Upper lobe of right lung (tissue), 1 donor: ENCODE data around the gene GUK1. TPM values are rescaled to one million over a fixed set of nuclear protein-coding genes. Genes with fewer than 3 reads are reported as not detected.

ENCODE experiments used
- ATAC-seq: fragments of 200-7000 bp; cut with Tn5 transposase; one replicate; pipeline ENCODE4 v1.9.1; 2020; ENCODE audit warnings: mild to moderate bottlenecking, moderate library complexity
- DNase-seq: peaks from one replicate; pipeline ENCODE4 v3.0.0-alpha.2; 2020
- H3K27ac ChIP-seq: fragments of 200-600 bp; one replicate; pipeline ENCODE4 v1.8.0; 2022
- H3K27me3 ChIP-seq: fragments of 200-600 bp; one replicate; pipeline ENCODE4 v1.8.0; 2022; ENCODE audit warnings: mild to moderate bottlenecking
- H3K36me3 ChIP-seq: fragments of 200-600 bp; one replicate; pipeline ENCODE4 v1.8.0; 2022
- H3K4me1 ChIP-seq: fragments of 200-600 bp; one replicate; pipeline ENCODE4 v1.8.0; 2022
- H3K4me3 ChIP-seq: fragments of 200-600 bp; one replicate; pipeline ENCODE4 v1.8.0; 2022; ENCODE audit warnings: mild to moderate bottlenecking
- H3K9me3 ChIP-seq: fragments of 200-600 bp; one replicate; pipeline ENCODE4 v1.8.0; 2022
- intact Hi-C: fragments of 100-400 bp; cut with DNase I; formaldehyde crosslinking; loops from one replicate; pipeline ENCODE4 v1.11.0; 2022
- total RNA-seq: library from RNA; stranded (reverse); fragmentation: NEBNext Ultra II Directional; extraction: Animal tissue kit (Norgen Biotek cat#: 25700); gene quantifications from one replicate; pipeline ENCODE4 v1.2.1, GENCODE V29; 2021
- TF ChIP-seq, protein P1 (sequence below): fragments of 200-600 bp; IDR thresholded peaks from one replicate; pipeline ENCODE4 v1.8.0; 2022; ENCODE audit warnings: antibody characterized with exemption
- donor health status: DM: no; HTN: yes; CAD: no; lungs with severe emphysema.

Gene GUK1
- total RNA-seq, 1 donor from 2014 or later, result 203 TPM

DNA sequence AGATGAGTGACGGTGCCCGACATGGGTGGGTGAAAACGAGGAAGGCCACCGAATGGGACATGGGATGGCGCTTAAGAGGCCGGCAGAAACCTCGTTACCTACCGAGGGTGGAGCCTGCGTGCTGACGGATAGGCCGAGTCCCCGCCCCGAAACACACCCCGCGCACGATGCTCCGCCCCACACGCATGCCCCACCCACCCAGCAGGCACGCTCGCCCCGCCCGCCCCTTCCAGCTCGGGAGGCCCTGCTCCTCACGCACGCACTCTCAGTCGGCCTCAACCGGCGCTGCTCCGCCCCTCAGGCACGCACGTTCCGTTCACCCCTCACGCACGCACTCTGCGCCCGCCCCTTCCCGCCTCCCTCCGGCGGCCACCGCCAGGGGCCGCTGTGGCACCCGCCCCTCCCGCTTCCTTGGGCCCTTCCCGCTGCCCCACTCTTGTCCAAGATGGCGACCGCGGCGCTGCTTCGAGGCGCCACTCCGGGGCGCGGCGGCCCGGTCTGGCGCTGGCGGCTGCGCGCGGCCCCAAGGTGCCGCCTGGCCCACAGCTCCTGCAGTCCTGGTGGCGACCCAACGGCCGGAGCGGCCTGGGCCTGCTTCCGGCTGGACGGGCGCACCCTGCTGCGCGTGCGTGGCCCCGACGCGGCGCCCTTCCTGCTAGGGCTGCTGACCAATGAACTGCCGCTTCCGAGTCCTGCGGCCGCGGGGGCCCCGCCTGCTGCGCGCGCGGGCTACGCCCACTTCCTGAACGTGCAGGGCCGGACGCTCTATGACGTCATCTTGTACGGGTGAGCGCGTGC, 25.5 kb downstream of the GUK1 start, which contains the start of gene IBA57:
IBA57 (plus strand) TSS at position 433 of the 798 bp plus-strand sequence; CDS start at position 446, 13 bp downstream.
- intact Hi-C loops, result no loop called here
- TF ChIP-seq, protein P1, sequence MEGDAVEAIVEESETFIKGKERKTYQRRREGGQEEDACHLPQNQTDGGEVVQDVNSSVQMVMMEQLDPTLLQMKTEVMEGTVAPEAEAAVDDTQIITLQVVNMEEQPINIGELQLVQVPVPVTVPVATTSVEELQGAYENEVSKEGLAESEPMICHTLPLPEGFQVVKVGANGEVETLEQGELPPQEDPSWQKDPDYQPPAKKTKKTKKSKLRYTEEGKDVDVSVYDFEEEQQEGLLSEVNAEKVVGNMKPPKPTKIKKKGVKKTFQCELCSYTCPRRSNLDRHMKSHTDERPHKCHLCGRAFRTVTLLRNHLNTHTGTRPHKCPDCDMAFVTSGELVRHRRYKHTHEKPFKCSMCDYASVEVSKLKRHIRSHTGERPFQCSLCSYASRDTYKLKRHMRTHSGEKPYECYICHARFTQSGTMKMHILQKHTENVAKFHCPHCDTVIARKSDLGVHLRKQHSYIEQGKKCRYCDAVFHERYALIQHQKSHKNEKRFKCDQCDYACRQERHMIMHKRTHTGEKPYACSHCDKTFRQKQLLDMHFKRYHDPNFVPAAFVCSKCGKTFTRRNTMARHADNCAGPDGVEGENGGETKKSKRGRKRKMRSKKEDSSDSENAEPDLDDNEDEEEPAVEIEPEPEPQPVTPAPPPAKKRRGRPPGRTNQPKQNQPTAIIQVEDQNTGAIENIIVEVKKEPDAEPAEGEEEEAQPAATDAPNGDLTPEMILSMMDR, result peak; percentile 87

DNA sequence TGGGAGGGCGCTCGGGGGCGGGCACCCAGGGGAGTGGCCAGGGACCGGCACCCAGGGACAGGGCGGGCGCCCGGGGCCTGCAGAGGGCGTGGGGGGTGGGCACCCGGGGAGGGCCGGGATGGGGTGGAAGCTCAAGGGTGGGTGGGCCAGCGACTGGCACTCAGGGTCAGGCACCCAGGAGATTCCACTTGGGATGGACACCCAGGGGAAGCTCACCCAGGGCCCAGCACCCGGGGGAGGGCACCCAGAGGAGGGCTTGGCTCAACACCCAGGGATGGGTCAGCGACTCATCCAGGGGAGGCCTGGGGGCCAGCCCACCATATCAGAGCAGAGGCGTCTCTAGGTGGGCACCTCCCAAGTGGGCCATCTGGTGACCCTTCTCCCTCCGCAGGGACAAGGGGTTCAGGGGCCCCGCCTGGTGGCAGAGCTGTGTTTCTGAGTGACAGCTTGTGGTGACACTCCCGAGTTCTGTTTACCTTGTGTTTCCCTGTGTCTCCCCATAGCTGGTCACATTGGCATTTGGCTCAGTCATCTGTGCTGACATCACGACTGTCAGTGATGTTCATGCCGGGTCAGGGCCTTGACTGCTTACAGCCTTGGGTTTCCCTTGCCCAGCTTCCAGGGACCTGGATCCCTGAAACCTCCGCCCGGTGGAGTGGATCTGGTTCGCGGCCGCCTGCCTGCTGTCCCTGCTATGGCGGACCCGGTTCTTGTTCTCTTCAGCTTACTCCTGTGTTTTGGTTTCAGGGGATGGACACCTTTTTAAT, 26.3 kb downstream of the GUK1 start:
- intact Hi-C loops, result no loop called here
- H3K4me3 ChIP-seq, result peak overlapping the region; percentile 78
- ATAC-seq (peak; percentile 7), DNase-seq (no peak)
- H3K27ac ChIP-seq, result peak overlapping the region; percentile 99
- peaks cover 26% of the 10 kb centered on the region for H3K4me1 ChIP-seq
- TF ChIP-seq, protein P1, result peak; percentile 44
- H3K36me3 ChIP-seq, result no peaks in the 10 kb centered on the region
- H3K27me3 ChIP-seq, result no peaks in the 10 kb centered on the region
- no peaks in the 10 kb centered on the region for H3K9me3 ChIP-seq

More for the DNA sequence above, 25.5 kb downstream of the GUK1 start, which contains the start of gene IBA57:
- DNase-seq, result peak; percentile 100
- H3K4me3 ChIP-seq, result peak within 1 kb of the TSS; percentile 78
- H3K27me3 ChIP-seq, result no peaks in the 10 kb centered on the region
- H3K9me3 ChIP-seq, result no peaks in the 10 kb centered on the region
- H3K36me3 ChIP-seq, result no peaks in the 10 kb centered on the region
- peak; percentile 92 for ATAC-seq
- peaks cover 26% of the 10 kb centered on the region for H3K4me1 ChIP-seq
- H3K27ac ChIP-seq, result peak within 1 kb of the TSS; percentile 99

DNA sequence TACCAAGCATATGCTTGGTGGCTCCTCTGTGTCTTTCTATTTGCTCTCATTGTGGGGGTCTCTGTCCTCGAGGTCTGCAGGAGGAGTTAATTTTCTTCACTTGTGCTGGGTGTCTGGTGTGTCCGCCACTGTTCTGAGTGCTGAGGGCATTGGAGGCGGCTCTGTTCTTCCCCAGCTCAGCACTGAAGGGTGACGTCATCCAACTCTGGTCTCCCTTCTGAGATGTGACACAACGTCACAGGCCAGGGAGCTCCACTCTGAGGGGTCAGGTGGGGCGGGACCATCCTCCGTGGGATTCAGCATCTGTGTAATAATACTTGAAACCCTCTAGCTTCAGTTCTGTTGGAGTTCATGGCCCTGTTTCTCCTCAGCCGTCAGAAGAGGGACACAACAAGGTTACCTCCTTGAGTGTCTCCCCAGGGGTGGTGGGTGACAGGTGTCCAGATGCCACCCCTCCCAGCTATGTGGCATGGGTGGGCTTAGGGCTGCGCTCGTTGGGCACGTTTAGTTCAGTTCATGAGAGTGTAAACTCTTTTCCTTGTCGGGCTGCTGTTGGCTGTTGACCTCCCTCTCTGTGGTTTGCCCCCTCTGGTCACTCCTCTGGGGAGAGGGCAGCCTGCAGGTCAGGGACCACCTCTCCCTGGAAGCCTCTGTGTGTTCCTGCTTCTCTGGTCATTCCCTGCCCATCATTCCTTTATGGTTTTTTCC, 28.6 kb downstream of the GUK1 start:
- H3K36me3 ChIP-seq, result no peaks in the 10 kb centered on the region
- H3K4me3 ChIP-seq, result no peak overlapping the region
- no peaks in the 10 kb centered on the region for H3K9me3 ChIP-seq
- H3K27me3 ChIP-seq, result no peaks in the 10 kb centered on the region
- H3K27ac ChIP-seq, result no peak overlapping the region
- H3K4me1 ChIP-seq, result peaks cover 6% of the 10 kb centered on the region
- intact Hi-C loops, result no loop called here
- ATAC-seq (no peak), DNase-seq (no peak)
- TF ChIP-seq, protein P1, result no peak

DNA sequence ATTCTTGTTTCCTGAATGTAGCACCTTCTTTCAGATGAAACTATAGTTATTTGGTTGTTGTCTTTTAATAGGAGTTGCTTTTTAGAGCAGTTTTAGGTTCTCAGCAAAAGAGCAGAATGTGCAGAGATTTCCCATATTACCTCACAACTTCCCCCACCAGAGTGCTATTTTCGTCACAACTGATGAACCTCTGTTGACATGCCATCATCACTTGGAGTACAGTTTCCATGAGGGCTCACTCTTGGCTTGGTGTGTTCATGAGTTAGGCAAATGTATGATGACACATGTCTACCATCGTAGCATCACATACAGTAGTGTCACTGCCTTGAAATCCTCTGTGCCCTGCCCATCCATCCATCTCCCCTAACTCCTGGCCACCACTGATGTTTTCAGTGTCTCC, 29.3 kb downstream of the GUK1 start:
- H3K9me3 ChIP-seq, result no peaks in the 10 kb centered on the region
- H3K27me3 ChIP-seq, result no peaks in the 10 kb centered on the region
- intact Hi-C loops, result no loop called here
- TF ChIP-seq, protein P1, result no peak
- no peaks in the 10 kb centered on the region for H3K36me3 ChIP-seq
- H3K4me1 ChIP-seq, result peaks cover 6% of the 10 kb centered on the region
- DNase-seq, result no peak
- H3K4me3 ChIP-seq, result no peak overlapping the region
- no peak overlapping the region for H3K27ac ChIP-seq
- ATAC-seq, result no peak

- Histone ChIP-seq H3K27ac (no peak overlapping the region), H3K36me3 (peaks cover 9% of the 10 kb centered on the region), H3K9me3 (no peaks in the 10 kb centered on the region), H3K4me3 (no peak overlapping the region), H3K4me1 (peaks cover 6% of the 10 kb centered on the region), H3K27me3 (no peaks in the 10 kb centered on the region)
- intact Hi-C loops, result no loop called here
- ATAC-seq, result no peak
- DNase-seq, result no peak
- TF ChIP-seq, protein P1, result no peak
Measured at GRCh38 chr1:228170666-228171065, 30.6 kb downstream of the GUK1 start.
